Measurements from ENCODE around the gene EHMT1. TPM values are rescaled to one million over a fixed set of nuclear protein-coding genes. Genes with fewer than 3 reads are reported as not detected.

EHMT1 gene
- total and polyA plus RNA-seq, 9 of the 15 experiments (the other 6 are each of a cell fraction or from before 2014, with no cell fraction given), result 2.2 to 76.0 (median 36.4) TPM

GRCh38 chr9:137691646-137692351 is 73.0 kb downstream of the EHMT1 start:
- Histone ChIP-seq H3K9me3 (replicated peaks; ENCODE audit: control insufficient read depth, insufficient read depth, low read depth, low read length) (no peaks in the 10 kb centered on the region), H3K27ac (ENCODE audit: extremely low read depth, low read depth, low read length) (no peak overlapping the region), H3K9ac (ENCODE audit: insufficient read depth in 1 of 2, low read depth in 2 of 2, low read length in 2 of 2) (no peak overlapping the region), H3K4me2 (ENCODE audit: insufficient read depth, low read length) (no peak overlapping the region), H2AFZ (ENCODE audit: low read depth, low read length) (no peak overlapping the region), H3K4me1 (replicated peaks in 1 of 2; ENCODE audit: control insufficient read depth in 2 of 2, insufficient read depth in 2 of 2, low read length in 2 of 2) (peaks cover 2 to 25% of the 10 kb centered on the region in 2 experiments; a peak in 4 of 5 replicates), H4K20me1 (replicated peaks; ENCODE audit: control insufficient read depth, insufficient read depth, low read length) (peaks cover 7% of the 10 kb centered on the region; the same call in 1 of the 2 replicates), H3K36me3 (ENCODE audit: control insufficient read depth, insufficient read depth, low read length) (peaks cover 6% of the 10 kb centered on the region; the same call in 2 of the 3 replicates), H3K9me1 (ENCODE audit: control insufficient read depth, insufficient read depth, low read length) (peaks cover 11% of the 10 kb centered on the region), H3K4me3 (no peak overlapping the region), H3K79me2 (ENCODE audit: control insufficient read depth, insufficient read depth, low read length) (peaks cover 88% of the 10 kb centered on the region), H3K27me3 (ENCODE audit: control insufficient read depth in 2 of 2, insufficient read depth in 2 of 2, low read length in 2 of 2) (no peaks in the 10 kb centered on the region)
- DNase-seq (ENCODE audit: extremely low read depth in 1 of 4, low spot score in 3 of 4) (no peak), FAIRE-seq (no peak), ATAC-seq (no peak)
- BruUV-seq (replicated peaks), result no TSS peak
- CTCF ChIA-PET (ENCODE audit: low intra/inter-chr PET ratio), result no interaction called here
- intact Hi-C loops (cut with micrococcal nuclease), result no loop called here
- in situ Hi-C loops (cut with MboI), result no loop called here
- TF ChIP-seq ZBTB33 (CRISPR knock-in tag; IDR thresholded peaks at IDR 0.05) (0 out of 2 replicates have a peak, but pooled peaks have one; percentile 25), HOMEZ (CRISPR knock-in tag; IDR thresholded peaks at IDR 0.05) (no peak), RFX1 (IDR thresholded peaks at IDR 0.05) (peak; percentile 59)
- POLR2A ChIA-PET, result interaction anchor here (0.9 kb wide), 1 partner anchor 11 kb away, joined by 3 read pairs; no protein-coding TSS in a partner anchor
- 95% methylated on average over 11 of the region's 12 CpGs for WGBS (ENCODE audit: insufficient coverage, low coverage, missing lambda C conversion rate)
